WTC11 (cell line): Measurements from ENCODE around the gene SBF2. TPM values are rescaled to one million over a fixed set of nuclear protein-coding genes. Genes with fewer than 3 reads are reported as not detected.

ENCODE experiments used
- ATAC-seq: fragments of 200-7000 bp; cut with Tn5 transposase; 2 replicates; pipeline ENCODE4 v1.10.0; 2021; ENCODE audit warnings: mild to moderate bottlenecking, moderate library complexity
- CTCF ChIA-PET: fragments of 300-600 bp; sonication (Branson Sonifier 250); formaldehyde crosslinking; loops from one replicate; lab custom pipeline; 2021; ENCODE audit warnings: antibody characterized with exemption; lab: Charles Lee
- POLR2A ChIA-PET: fragments of 350-600 bp; sonication (Branson Sonifier 250); formaldehyde crosslinking; loops from one replicate; lab custom pipeline; 2021; ENCODE audit warnings: antibody characterized with exemption; lab: Charles Lee
- DNase-seq: peaks from one replicate; pipeline ENCODE4 v3.0.0; 2021; ENCODE audit warnings: low spot score
- H3K27ac Mint-ChIP-seq: 2 replicates; pipeline ENCODE4 v1.8.0; 2021; ENCODE audit warnings: mixed read lengths
- H3K27me3 Mint-ChIP-seq: 2 replicates; pipeline ENCODE4 v1.8.0; 2021; ENCODE audit warnings: low read depth, mild to moderate bottlenecking, moderate library complexity, mixed read lengths
- H3K36me3 Mint-ChIP-seq: 2 replicates; pipeline ENCODE4 v1.8.0; 2021; ENCODE audit warnings: mixed read lengths
- H3K4me1 Mint-ChIP-seq: 2 replicates; pipeline ENCODE4 v1.8.0; 2022; ENCODE audit warnings: mixed read lengths
- H3K4me3 Mint-ChIP-seq: 2 replicates; pipeline ENCODE4 v1.8.0; 2021; ENCODE audit warnings: mild to moderate bottlenecking, moderate library complexity, mixed read lengths
- H3K9me3 Mint-ChIP-seq: 2 replicates; pipeline ENCODE4 v1.8.0; 2021; ENCODE audit warnings: mixed read lengths
- MXD4 ChIP-seq: fragments of 250-450 bp; sonication (Bioruptor Pico); IDR thresholded peaks from 2 replicates; pipeline ENCODE4 v1.8.0; 2021; ENCODE audit warnings: mild to moderate bottlenecking, moderate library complexity, borderline replicate concordance
- NR1H2 ChIP-seq: sonication (generic); formaldehyde crosslinking; IDR thresholded peaks from 2 replicates; pipeline ENCODE4 v1.9.0; 2021; ENCODE audit warnings: mild to moderate bottlenecking, moderate library complexity, missing genetic modification reagents
- SP1 ChIP-seq: sonication (generic); formaldehyde crosslinking; conservative IDR thresholded peaks from 2 replicates; pipeline ENCODE4 v1.8.1; 2022; ENCODE audit warnings: missing genetic modification reagents
- TEAD4 ChIP-seq: sonication (generic); formaldehyde crosslinking; IDR thresholded peaks from 2 replicates; pipeline ENCODE4 v1.8.0; 2022; ENCODE audit warnings: mild to moderate bottlenecking, missing genetic modification reagents
- TP53 ChIP-seq: sonication (generic); formaldehyde crosslinking; IDR thresholded peaks from 2 replicates; pipeline ENCODE4 v1.8.1; 2023; ENCODE audit warnings: mild to moderate bottlenecking, missing genetic modification reagents
- ZNF138 ChIP-seq: sonication (generic); formaldehyde crosslinking; conservative IDR thresholded peaks from 2 replicates; pipeline ENCODE4 v1.8.1; 2022; ENCODE audit warnings: mild to moderate bottlenecking, moderate library complexity, missing genetic modification reagents
- ZNF219 ChIP-seq: sonication (generic); formaldehyde crosslinking; IDR thresholded peaks from 2 replicates; pipeline ENCODE4 v1.8.0; 2023; ENCODE audit warnings: missing genetic modification reagents, mild to moderate bottlenecking, borderline replicate concordance
- ZNF317 ChIP-seq: sonication (generic); formaldehyde crosslinking; IDR thresholded peaks from 2 replicates; pipeline ENCODE4 v1.8.1; 2023; ENCODE audit warnings: low read depth, mild to moderate bottlenecking, moderate library complexity, missing genetic modification reagents, borderline replicate concordance
- ZNF416 ChIP-seq: fragments of 250-450 bp; sonication (Bioruptor Pico); IDR thresholded peaks from 2 replicates; pipeline ENCODE4 v1.9.0; 2021; ENCODE audit warnings: mild to moderate bottlenecking, inconsistent platforms
- total RNA-seq: library from RNA; stranded (reverse); gene quantifications from 3 replicates; pipeline ENCODE4 v1.2.3, GENCODE V29; 2021
- TF ChIP-seq, protein P1 (sequence below): sonication (generic); formaldehyde crosslinking; IDR thresholded peaks from 2 replicates; pipeline ENCODE4 v1.8.1; 2023; ENCODE audit warnings: mild to moderate bottlenecking, moderate library complexity, missing genetic modification reagents
- TF ChIP-seq, protein P2 (sequence below): sonication (generic); formaldehyde crosslinking; IDR thresholded peaks from 2 replicates; pipeline ENCODE4 v1.8.1; 2022; ENCODE audit warnings: missing genetic modification reagents, borderline replicate concordance
- TF ChIP-seq, protein P3 (sequence below): fragments of 250-450 bp; sonication (Bioruptor Pico); conservative IDR thresholded peaks from 2 replicates; pipeline ENCODE4 v1.9.0; 2021; ENCODE audit warnings: mild to moderate bottlenecking
- TF ChIP-seq, protein P4 (sequence below): fragments of 250-450 bp; sonication (Bioruptor Pico); IDR thresholded peaks from 2 replicates; pipeline ENCODE4 v2.1.2; 2022; ENCODE audit warnings: mild to moderate bottlenecking, moderate library complexity
- TF ChIP-seq, protein P5 (sequence below): fragments of 250-450 bp; sonication (Bioruptor Pico); IDR thresholded peaks from 2 replicates; pipeline ENCODE4 v1.9.0; 2021; ENCODE audit warnings: mild to moderate bottlenecking
- TF ChIP-seq, protein P6 (sequence below): sonication (generic); formaldehyde crosslinking; IDR thresholded peaks from 2 replicates; pipeline ENCODE4 v1.8.0; 2022; ENCODE audit warnings: mild to moderate bottlenecking, missing genetic modification reagents

Gene SBF2
- total RNA-seq, 1 experiment from 2014 or later, result 47.6 TPM

DNA sequence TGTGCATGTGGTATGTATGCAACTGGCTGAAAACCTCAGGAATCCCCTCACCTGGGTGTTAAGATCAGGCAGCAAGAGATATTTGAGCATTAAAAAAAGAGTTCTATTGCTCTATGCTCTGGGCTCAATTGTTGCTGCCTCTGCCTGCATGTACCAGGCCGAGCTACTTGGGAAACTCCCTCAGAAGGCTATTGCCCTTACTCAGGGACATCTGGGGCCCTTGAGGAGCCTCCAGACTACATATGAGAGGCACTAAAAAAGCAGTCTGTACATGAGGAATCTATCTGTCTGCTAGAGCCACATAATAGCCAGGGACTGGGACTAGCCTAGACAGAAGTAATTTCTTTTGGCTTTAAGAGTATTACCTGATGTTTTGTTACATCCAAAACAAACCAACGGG lies 510.0 kb downstream of the SBF2 start:
- Mint-ChIP-seq H3K27ac (no peak overlapping the region), H3K4me3 (no peak overlapping the region), H3K4me1 (no peaks in the 10 kb centered on the region), H3K27me3 (no peaks in the 10 kb centered on the region), H3K36me3 (peaks cover 49% of the 10 kb centered on the region), H3K9me3 (no peaks in the 10 kb centered on the region)
- POLR2A ChIA-PET, result no interaction called here
- CTCF ChIA-PET, result no interaction called here
- DNase-seq (no peak), ATAC-seq (no peak)
- TF ChIP-seq ZNF416 (CRISPR knock-in tag) (no peak), ZNF317 (CRISPR knock-in tag) (no peak), SP1 (CRISPR knock-in tag) (no peak), TP53 (CRISPR knock-in tag) (no peak), NR1H2 (CRISPR knock-in tag) (no peak), MXD4 (CRISPR knock-in tag) (no peak), ZNF138 (CRISPR knock-in tag) (no peak), ZNF219 (no peak), TEAD4 (CRISPR knock-in tag) (no peak)
- TF ChIP-seq, protein P1, sequence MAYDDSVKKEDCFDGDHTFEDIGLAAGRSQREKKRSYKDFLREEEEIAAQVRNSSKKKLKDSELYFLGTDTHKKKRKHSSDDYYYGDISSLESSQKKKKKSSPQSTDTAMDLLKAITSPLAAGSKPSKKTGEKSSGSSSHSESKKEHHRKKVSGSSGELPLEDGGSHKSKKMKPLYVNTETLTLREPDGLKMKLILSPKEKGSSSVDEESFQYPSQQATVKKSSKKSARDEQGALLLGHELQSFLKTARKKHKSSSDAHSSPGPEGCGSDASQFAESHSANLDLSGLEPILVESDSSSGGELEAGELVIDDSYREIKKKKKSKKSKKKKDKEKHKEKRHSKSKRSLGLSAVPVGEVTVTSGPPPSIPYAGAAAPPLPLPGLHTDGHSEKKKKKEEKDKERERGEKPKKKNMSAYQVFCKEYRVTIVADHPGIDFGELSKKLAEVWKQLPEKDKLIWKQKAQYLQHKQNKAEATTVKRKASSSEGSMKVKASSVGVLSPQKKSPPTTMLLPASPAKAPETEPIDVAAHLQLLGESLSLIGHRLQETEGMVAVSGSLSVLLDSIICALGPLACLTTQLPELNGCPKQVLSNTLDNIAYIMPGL (CRISPR knock-in tag), result no peak
- TF ChIP-seq, protein P2, sequence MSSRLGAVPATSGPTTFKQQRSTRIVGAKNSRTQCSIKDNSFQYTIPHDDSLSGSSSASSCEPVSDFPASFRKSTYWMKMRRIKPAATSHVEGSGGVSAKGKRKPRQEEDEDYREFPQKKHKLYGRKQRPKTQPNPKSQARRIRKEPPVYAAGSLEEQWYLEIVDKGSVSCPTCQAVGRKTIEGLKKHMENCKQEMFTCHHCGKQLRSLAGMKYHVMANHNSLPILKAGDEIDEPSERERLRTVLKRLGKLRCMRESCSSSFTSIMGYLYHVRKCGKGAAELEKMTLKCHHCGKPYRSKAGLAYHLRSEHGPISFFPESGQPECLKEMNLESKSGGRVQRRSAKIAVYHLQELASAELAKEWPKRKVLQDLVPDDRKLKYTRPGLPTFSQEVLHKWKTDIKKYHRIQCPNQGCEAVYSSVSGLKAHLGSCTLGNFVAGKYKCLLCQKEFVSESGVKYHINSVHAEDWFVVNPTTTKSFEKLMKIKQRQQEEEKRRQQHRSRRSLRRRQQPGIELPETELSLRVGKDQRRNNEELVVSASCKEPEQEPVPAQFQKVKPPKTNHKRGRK (CRISPR knock-in tag), result no peak
- TF ChIP-seq, protein P3, sequence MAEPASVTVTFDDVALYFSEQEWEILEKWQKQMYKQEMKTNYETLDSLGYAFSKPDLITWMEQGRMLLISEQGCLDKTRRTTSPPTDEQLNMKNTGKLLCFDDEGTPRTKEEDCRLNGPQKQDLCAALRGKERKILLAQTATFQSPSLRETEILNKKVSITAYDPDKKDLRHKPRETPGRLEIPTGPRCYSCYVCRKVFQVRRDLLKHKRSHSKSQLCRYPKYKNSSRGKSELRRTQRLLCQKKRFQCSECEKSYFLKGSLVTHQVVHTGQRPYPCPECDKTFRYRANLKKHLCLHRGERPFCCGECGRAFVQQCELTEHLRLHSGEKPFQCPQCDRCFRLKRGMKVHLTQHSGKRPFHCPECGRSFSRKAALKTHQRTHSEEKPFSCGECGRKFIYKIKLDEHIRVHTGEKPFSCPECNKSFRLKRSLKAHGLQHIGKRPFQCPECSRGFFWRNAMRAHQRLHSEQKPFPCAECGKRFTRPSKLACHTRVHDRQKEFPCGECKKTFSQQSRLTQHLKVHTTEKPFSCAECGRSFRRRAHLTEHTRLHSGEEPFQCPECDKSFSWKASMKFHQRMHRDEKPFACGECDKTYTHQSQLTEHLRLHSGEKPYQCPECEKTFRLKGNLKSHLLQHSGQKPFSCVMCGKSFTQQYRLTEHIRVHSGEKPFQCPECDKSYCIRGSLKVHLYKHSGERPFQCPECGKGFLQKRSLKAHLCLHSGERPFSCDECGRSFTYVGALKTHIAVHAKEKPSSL (CRISPR knock-in tag), result no peak
- TF ChIP-seq, protein P4, sequence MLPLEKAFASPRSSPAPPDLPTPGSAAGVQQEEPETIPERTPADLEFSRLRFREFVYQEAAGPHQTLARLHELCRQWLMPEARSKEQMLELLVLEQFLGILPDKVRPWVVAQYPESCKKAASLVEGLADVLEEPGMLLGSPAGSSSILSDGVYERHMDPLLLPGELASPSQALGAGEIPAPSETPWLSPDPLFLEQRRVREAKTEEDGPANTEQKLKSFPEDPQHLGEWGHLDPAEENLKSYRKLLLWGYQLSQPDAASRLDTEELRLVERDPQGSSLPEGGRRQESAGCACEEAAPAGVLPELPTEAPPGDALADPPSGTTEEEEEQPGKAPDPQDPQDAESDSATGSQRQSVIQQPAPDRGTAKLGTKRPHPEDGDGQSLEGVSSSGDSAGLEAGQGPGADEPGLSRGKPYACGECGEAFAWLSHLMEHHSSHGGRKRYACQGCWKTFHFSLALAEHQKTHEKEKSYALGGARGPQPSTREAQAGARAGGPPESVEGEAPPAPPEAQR, result no peak
- TF ChIP-seq, protein P5, sequence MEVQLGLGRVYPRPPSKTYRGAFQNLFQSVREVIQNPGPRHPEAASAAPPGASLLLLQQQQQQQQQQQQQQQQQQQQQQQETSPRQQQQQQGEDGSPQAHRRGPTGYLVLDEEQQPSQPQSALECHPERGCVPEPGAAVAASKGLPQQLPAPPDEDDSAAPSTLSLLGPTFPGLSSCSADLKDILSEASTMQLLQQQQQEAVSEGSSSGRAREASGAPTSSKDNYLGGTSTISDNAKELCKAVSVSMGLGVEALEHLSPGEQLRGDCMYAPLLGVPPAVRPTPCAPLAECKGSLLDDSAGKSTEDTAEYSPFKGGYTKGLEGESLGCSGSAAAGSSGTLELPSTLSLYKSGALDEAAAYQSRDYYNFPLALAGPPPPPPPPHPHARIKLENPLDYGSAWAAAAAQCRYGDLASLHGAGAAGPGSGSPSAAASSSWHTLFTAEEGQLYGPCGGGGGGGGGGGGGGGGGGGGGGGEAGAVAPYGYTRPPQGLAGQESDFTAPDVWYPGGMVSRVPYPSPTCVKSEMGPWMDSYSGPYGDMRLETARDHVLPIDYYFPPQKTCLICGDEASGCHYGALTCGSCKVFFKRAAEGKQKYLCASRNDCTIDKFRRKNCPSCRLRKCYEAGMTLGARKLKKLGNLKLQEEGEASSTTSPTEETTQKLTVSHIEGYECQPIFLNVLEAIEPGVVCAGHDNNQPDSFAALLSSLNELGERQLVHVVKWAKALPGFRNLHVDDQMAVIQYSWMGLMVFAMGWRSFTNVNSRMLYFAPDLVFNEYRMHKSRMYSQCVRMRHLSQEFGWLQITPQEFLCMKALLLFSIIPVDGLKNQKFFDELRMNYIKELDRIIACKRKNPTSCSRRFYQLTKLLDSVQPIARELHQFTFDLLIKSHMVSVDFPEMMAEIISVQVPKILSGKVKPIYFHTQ (CRISPR knock-in tag), result no peak
- TF ChIP-seq, protein P6, sequence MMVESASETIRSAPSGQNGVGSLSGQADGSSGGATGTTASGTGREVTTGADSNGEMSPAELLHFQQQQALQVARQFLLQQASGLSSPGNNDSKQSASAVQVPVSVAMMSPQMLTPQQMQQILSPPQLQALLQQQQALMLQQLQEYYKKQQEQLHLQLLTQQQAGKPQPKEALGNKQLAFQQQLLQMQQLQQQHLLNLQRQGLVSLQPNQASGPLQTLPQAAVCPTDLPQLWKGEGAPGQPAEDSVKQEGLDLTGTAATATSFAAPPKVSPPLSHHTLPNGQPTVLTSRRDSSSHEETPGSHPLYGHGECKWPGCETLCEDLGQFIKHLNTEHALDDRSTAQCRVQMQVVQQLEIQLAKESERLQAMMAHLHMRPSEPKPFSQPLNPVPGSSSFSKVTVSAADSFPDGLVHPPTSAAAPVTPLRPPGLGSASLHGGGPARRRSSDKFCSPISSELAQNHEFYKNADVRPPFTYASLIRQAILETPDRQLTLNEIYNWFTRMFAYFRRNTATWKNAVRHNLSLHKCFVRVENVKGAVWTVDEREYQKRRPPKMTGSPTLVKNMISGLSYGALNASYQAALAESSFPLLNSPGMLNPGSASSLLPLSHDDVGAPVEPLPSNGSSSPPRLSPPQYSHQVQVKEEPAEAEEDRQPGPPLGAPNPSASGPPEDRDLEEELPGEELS (CRISPR knock-in tag), result no peak
